Right lung (tissue), 5 donors: ENCODE data around the gene PIGQ. TPM values are rescaled to one million over a fixed set of nuclear protein-coding genes. Genes with fewer than 3 reads are reported as not detected.
"Not testable (repeated sequence)": the region's sequence is repeated elsewhere in the genome, so short reads cannot be mapped to it uniquely, and the experiment has no call there.

Source experiments
- DNase-seq, 2 donors: peaks; one replicate each; pipeline ENCODE4 v3.0.0-alpha.2; 2013
- polyA plus RNA-seq, 5 donors: library from polyadenylated mRNA; unstranded; fragments of 120-200 nt; gene quantifications; one replicate each; pipeline versions ENCODE4 v1.2.1 to v1.2.3, GENCODE V29; 2013; ENCODE audit warnings: inconsistent platforms in 1 of 5, low replicate concordance in 1 of 5; ENCODE audit not compliant: insufficient read length in 5 of 5, insufficient read depth in 1 of 5

PIGQ gene
- polyA plus RNA-seq, 5 donors: 28.8 to 48.1 (median 35.6) TPM

DNA sequence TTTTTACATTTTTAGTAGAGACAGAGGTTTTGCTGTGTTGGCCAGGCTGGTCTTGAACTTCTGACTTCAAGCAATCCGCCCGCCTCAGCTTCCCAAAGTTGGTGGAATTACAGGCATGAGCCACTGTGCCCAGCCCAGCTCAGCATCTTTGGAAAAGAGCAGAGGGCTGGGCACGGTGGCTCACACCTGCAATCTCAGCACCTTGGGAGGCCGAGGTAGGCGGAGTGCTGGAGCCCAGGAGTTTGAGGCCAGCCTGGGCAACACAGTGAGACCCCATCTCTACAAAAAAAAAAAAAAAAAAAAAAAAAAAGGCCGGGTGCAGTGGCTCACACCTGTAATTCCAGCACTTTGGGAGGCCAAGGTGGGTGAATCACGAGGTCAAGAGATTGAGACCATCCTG, 27.9 kb downstream of the PIGQ start:
- not testable (repeated sequence) for DNase-seq

DNA sequence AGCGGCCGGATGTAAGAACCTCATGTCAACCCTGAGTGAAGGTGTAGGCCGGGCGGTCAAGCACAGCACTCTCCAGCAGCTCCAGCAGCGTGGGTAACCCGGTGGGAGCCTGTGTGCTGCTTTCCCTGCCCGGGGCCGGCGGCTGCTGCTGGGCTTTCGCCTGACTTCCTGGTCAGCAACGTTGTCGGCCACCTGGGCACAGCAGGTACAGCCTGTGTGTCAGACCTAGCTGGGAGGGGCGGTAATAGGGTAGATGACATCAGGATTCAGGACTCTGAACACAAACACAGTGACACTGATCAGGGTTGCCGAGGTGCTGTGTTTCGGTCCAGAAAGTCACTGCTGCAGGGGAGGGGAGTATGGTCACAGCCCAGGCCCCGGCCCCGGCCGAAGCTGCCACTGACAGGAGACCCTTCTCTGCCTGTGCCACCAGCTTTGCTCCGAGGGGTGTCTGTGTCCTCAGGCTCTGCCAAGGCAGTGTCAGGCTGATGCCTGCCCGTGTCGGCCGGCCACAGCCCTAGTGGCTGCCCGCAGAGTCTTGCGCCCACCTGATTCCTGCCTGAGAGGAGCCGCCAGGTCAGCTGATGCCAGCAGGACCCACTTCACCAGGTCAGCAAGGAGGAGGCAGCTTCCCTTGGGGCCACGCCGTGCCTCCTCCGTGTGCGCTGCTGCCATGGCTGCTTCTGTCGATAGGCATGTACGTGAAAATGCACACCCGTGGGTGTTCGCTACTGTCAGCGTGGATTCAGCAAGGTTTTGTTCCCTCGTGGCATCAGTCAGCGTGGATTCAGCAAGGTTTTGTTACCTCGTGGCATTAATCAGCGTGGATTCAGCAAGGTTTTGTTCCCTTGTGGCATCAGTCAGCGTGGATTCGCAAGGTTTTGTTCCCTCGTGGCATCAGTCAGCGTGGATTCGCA, 29.3 kb downstream of the PIGQ start:
- DNase-seq: no peak

DNA sequence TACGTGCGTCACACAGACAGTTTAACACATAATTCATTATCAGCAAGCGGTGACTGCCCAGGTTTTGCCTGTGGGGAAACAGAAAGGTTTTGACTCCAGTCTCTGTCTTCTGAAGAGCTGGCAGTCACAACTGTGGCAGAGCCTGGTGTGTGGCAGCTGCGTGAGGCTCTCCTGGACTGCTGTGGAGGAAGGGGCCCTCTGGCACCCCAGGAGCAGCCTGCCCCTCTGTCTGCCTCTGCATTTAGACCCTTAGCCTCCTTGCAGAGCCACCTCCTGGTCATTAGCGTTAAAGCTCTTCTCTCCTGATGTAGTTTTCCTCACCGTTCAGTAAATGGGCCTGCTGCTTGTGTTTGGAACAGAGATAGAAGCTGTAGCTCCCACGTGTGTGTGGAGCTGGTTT, 31.0 kb downstream of the PIGQ start:
- no peak for DNase-seq

DNA sequence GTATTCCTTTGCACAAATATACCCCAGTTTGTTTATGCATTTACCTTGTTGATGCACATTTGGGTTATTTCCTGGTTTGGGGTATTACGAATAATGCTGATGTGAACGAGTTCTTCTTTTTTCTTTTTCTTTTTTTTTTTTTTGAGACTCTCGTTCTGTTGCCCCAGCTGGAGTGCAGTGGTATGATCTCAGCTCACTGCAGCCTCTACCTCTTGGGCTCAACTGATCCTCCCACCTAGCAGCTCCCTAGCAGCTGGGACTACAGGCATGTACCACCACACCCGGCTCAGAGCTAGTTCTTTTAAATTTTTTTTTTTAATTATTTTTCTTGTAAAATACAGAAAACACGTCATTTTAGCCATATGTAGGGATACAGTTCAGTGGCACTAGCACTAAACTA, 34.2 kb downstream of the PIGQ start:
- DNase-seq: no peak

DNA sequence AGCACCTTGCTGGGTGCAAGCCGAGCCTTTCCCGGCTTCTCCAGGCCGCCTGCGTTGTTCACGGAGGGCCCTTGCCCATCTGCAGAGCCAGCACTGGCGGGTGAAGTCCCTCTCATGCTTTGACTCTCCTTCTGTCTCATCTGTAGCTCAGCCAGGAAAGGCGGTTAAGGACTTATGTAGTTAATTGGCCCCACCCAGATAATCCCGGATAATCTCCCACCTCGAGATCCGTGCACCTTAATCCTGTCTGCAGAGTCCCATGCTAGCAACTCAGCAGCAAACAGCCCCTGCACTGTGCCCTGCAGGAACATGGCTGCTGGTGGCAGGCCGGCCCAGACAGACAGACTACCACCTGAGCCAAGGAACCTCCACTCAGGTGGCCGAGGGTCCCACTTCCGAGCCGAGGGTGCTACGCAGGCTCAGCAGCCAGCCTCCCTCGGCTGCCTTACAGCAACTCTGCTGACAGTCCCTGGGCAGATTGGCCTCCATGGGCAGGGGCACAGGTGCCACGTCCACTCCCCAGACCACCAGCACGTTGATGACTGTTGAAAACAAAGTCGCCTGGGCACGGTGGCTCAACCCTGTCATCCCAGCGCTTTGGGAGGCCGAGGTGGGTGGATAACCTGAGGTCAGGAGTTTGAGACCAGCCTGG, 37.0 kb downstream of the PIGQ start:
- DNase-seq: no peak

DNA sequence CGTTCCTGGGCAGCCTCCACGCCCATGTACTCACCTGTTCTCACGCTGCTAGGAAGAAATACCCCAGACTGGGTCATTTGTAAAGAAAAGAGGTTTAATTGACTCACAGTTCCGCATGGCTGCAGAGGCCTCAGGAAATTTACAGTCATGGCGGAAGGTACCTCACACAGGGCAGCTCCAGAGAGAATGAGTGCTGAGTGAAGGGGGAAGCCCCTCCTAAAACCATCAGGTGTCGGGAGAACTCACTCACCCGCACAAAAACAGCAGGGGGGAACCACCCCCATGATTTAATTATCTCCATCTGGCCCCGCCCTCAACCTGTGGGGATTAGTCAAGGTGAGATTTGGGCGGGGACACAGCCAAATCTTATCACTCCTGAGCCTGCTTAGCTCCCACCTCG, 38.3 kb downstream of the PIGQ start:
- DNase-seq: no peak

DNA sequence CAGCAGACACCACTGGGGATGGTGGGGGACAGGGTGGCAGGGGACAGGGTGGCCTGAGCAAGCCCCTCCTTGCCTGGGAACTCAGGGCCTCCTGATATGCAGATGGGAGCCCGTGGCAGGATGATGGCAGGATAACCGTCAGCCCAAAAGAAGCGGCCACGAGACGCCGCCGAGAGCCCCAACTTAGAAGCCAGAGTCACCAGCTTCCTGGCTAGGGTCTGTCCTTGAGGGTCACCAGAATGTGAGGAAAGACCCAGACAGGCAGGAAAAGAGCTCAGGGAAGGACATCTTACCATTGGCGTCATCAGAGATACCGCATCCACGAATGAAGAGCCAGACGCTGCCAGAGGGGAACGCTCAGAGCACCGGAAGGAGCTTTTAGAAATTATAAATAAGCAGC, 39.5 kb downstream of the PIGQ start:
- DNase-seq: no peak

DNA sequence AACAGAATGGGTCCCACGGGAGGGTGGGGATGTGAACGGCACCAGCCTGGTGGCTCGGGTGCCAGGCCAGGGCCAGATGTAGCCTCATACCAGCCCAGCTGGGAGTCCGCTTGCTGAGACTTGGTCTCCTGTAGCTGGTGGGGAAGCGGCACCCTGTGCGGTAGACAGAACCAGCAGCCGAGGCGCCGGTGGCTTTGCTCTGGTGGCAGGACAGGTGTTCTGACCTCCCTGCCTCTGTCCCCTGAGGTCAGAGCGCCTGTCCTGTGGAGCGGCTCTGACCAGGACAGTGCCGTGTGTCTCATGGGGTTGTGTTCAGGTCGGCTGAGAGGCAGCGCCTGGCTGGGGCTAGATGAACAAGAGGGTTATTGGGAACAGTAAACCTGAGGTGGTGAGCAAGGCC, 40.2 kb downstream of the PIGQ start:
- DNase-seq: no peak

DNA sequence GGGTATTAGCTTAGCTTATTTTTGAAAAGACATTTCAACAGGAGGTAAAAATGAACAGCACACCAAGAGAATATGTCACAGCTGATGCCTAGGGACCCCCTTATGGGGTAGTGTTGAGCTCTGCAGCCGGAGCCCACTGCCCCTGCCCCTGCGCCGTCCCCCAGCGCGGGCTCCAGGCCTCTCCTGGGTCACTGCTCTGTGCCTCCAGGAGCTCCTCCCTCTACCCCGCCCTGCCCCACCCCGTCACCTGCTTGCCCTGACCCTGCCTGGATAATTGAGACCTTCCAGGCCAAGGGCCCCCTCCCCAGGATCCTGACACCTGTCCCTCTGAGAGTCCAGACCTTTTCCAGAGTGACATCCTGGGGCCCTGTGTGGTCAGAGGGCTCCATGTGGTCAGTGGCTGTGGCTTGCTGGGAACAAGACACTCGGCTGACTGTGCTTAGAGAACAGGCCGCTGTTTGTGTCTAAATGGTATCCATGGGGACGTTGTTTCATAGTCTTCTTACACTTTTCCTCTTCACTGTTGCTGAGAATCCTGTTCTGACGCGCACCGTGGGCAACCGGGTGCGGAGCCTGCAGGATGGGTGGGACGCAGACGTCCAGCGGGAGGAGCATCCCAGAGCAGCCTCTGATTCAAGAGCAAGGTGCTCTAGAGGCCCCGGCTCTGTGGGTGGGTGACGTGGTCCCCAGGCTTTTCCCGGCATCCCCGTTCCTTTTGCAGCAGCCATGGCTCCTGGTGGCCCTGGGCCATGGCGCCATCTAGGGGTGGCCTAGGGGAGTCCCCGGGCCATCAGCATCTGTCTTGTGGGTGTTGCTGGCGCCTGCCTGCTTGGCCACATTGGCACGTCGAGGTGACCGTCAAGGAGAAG, 41.0 kb downstream of the PIGQ start:
- no peak for DNase-seq

DNA sequence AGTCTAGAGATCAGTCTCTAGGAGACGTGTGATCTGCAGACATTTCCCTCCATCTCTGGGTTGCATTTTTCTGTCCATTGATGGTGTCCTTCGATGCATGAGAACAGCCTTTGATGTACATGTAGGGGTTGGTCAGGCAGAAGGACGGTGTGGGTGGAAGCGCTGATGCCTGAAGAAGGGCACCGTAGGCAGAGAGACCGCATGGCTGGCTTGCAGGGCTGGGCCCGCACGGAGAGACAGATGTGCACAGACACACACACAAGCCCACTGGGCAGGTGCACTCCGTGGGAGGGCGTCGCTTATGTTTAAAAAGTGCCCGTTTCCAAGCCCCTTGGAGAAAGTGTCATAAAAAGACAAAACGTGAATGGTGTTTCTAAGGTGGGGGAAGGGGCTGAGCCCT, 45.4 kb downstream of the PIGQ start:
- DNase-seq: no peak

DNA sequence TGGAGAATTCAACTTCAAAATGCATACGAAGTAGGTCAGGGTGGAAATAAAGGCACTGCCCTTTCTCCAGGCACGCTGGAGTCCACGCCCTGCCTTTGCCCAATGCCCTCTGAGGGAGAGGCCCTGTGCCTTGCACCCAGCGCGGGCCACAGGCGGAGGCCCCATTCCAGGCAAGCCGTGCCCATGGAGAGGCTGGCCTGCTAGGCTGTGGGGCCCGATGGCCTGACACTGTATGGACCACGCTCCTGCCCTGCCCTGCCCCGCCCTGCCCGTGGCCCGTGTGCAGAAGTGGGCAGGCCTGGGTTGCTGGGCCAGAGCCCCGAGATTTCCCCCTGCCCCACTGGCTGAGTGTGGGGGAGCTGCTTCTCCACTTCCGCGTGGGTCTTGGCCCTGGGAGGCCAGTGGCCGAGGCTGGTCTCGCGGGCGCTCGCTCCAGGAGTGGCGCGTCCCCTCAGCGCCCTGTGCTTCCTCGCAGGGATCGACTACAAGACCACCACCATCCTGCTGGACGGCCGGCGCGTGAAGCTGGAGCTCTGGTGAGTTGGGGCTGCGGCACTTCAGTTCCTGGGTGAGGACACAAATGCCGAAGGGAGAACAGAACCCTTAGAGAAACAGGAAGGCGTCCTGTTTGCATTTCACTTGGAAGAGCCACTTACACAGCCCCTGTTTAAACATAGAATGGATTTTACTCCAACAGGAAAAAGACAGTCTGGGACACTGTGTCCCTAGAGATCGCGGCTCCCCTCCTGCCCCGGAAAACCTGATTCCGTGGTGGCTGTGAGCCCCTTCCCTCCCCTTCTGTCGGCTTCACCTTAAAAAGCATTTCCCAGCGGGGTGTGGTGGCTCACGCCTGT, 47.2 kb downstream of the PIGQ start:
- DNase-seq: no peak

DNA sequence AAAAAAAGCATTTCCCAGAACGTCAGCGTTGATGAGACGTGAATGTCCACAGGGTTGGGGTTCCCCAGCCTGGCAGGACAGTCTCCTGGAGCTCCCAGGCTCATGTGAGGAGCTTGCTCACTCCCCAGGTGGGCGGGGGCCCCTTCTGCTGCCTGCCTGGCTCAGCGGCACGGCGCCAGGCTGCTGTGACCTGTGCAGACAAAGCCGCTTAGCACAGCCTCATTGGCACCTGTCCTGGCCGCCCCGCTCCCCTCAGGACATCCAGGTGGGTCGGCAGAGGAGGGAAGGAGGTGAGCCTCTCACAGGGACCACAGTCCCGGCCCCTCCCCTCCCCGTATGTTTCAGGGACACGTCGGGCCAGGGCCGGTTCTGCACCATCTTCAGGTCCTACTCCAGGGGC, 48.1 kb downstream of the PIGQ start:
- no peak for DNase-seq

DNA sequence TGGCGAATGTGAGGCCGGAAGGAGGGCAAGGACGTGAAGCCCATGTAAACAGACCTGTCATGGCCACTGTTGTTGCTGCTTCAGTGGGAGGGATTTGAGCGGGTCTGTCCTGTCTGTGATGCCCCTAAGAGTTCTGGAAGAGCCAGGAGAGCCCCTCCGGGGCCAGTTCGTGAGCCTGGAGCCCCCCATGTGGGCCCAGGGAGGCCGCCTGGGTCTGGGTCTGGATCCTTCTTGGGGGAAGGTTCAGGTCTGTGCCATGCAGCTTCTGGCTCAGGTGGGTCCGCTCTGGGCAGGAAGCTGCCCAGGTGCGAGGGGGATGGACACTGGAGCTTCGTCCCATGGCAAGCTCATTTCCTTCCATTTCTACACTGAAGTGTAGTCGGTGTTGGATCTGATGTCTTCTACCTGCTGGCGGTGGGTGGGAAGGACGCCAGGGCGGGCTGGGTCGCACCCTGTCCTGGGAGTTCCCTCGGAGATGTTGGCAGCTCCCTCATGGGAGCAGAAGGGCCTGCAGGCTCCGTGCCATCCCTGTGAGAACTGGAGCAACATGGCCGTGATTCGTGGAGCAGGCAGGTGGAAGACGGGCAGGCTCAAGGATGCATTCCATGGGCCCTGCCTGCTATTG, 49.8 kb downstream of the PIGQ start:
- DNase-seq: no peak

DNA sequence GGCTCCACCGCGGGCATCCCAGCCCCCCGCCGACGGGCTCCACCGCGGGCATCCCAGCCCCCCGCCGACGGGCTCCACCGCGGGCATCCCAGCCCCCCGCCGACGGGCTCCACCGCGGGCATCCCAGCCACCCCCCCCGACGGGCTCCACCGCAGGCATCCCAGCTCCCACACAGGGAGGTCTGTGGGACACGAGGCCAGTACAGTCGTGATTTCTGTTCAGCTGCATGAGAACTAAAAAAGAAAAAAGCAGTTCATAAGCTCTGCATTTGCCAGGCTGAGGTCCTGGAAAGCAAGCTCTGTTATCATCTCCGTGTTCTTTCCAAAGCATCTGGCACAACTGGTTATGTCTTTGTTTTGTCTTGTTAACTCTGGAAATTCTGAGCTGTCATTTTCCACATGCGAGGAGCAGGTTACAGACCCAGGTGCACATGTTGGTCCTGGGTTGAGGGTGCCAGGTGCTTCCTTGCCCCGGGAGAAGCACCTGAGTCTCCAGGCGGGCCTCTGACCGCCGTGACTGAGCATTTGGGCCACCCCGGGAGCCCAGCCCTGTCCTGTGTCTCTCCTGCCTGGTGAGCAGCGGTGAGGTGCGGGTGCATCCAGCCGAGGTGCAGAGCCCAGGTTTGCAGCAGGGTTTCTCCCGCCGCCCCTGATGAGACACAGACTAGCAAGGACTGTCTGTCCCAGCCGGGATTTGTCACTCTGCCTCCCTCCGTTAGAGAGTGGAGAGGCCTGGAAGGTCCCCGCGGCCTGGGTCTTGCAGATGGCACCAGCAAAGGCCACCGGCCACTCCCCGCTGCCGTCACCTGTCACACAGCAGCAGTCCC, 51.1 kb downstream of the PIGQ start:
- DNase-seq: no peak

DNA sequence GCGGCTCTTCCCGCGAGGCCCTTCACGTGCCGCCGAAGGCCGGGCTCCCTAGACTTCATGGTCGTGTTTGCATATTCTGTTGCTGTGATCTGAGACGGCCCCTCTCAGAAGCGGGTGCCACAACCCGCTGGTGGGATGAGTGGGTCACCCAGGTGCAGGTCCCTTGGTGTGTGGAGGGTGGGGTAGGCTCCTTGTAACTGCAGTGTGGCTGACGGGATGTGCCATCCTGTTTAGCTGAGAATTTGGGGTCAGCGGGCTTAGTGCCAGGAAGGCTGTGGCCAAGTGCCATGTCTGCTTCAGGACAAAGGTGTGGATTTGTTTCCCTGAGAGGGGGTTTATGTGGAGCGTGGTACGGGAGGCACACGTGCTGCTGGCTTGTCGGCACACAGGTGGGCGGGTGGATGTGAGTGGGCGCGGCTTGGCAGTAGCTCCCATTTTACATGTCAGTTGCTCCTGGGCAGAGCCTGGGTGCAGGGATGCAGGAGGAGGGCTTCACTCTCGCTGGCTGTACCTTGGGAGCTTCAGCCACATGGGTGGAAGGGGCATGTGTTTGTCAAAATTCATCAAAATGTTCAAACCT, 51.8 kb downstream of the PIGQ start:
- DNase-seq: no peak

DNA sequence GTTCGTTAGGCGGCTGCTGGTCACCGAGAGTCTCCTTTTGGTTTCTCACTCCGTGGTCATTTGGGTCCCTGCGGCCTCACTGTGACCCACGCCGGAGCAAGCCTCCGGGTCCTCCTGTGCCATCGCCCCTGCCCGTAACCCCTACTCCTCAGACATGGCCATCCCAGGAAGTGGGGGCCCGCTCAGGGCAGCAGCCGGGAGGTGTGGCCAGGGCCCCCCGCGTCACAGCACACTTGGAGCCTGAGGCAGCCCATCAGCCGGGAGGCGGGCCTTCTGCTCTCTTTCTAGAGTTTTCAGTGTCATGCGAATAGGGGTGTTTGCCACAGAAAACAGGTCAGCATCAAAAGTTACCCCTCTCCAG, 53.1 kb downstream of the PIGQ start:
- no peak for DNase-seq

DNA sequence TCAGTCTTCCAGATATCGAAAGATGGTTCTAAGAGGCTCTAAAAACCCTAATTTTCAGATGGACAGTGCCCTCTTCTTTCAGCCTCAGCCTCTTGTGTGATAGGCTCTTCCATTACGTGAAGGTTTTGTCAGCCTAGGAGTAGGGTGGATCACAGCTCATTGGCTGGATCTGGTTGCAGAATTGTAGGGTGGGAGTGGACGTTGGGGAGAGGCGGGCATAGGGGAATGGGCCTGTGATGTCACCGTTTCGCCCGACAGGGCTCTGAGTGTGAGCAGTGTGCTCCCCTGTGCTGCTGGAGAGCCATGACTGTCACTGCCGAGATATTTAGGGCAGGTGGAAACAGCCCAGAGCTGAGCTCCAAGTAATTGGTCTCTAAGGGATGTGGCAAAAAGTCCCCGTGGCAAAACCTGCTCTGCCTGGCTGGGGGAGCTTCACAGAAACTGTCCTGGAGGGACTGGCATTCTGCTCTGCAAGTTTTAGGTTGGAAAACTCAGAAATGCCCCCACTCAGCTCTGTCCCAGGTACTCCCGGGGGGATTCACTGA, 54.8 kb downstream of the PIGQ start:
- DNase-seq: no peak

DNA sequence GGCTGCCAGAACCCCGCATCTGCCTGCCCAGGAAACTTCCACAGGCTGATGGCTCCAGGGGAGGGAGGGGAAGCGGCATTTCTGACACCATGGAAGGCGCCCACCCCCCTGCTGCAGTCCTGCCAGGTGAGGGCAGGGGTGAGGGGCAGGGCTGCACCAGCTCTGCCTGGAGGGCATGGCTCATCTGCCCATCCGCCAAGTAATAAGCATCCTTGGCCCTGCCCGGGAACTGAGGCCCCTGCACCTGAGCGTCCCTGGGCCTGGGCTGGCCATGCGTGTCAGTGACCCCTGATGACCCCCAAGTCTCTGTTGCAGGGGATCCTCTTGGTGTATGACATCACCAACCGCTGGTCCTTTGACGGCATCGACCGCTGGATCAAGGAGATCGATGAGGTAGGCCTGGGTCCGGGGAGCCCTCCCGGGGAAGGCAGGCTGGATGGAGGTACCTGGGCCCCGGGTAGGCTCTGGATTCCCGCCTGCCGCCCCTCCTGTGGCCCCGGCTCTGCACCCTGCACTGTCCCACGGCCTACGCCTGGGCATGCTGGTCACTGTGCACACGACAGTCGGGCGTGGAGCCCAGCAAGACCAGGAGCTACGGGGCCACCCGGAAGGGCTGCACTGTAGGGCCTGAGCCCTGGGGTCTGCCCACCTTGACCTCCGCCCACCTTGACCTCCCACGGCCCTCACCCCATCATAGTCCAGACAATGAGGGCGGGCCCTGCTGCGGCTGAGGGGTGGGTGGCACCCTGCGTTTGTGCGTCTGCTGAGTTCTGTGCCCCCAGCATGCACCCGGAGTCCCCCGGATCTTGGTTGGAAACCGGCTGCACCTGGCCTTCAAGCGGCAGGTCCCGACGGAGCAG, 55.6 kb downstream of the PIGQ start:
- no peak for DNase-seq
